IMR-90 (cell line): ENCODE measurements around the gene ORC5. TPM values are rescaled to one million over a fixed set of nuclear protein-coding genes. Genes with fewer than 3 reads are reported as not detected.

ENCODE experiments used
- ATAC-seq: fragments of 200-7000 bp; cut with Tn5 transposase; 2 replicates; pipeline ENCODE4 v1.9.1; 2020; ENCODE audit warnings: low read depth, mild to moderate bottlenecking, moderate library complexity
- BruUV-seq: library from RNA; stranded (reverse); fragments of 400-500 nt; replicated peaks from 2 replicates; lab custom pipeline; 2021; lab: Mats Ljungman, UMichigan
- CTCF ChIA-PET: fragments of 300-600 bp; formaldehyde crosslinking; extraction: SDS; loops from one replicate; lab custom pipeline; 2021; ENCODE audit warnings: antibody characterized with exemption; lab: Yijun Ruan, JAX
- POLR2A ChIA-PET: fragments of 300-600 bp; sonication (Branson Sonifier 250); formaldehyde crosslinking; loops from one replicate; lab custom pipeline; 2022; ENCODE audit warnings: antibody characterized with exemption; ENCODE audit not compliant: unreplicated experiment; lab: Charles Lee
- DNase-seq: peaks from one replicate; pipeline ENCODE4 v3.0.0; 2013
- H2AFZ ChIP-seq: replicated peaks from 2 replicates; pipeline ENCODE3; 2013; ENCODE audit warnings: low read length, mild to moderate bottlenecking; ENCODE audit not compliant: poor library complexity
- H2AK5ac ChIP-seq: 2 replicates; pipeline ENCODE4 v1.6.1; 2013; ENCODE audit warnings: low read depth, low read length, inconsistent platforms
- H2AK9ac ChIP-seq: replicated peaks from 2 replicates; pipeline ENCODE3; 2013; ENCODE audit warnings: mild to moderate bottlenecking, low read depth, low read length, moderate library complexity; ENCODE audit not compliant: poor library complexity
- H2BK120ac ChIP-seq: 2 replicates; pipeline ENCODE4 v1.6.1; 2013; ENCODE audit warnings: low read depth, low read length, inconsistent platforms
- H2BK15ac ChIP-seq: 3 replicates; pipeline ENCODE4 v1.6.1; 2013; ENCODE audit warnings: low read depth, low read length, inconsistent platforms
- H2BK20ac ChIP-seq: 2 replicates; pipeline ENCODE4 v1.6.1; 2013; ENCODE audit warnings: low read depth, mild to moderate bottlenecking, inconsistent platforms, low read length, moderate library complexity
- H2BK5ac ChIP-seq: 2 replicates; pipeline ENCODE4 v1.6.1; 2013; ENCODE audit warnings: mild to moderate bottlenecking, low read depth, low read length, inconsistent platforms; ENCODE audit not compliant: poor library complexity, severe bottlenecking
- H3K14ac ChIP-seq: replicated peaks from 2 replicates; pipeline ENCODE4 v1.6.1; 2013; ENCODE audit warnings: low read depth, low read length, inconsistent platforms
- H3K18ac ChIP-seq: 2 replicates; pipeline ENCODE4 v1.6.1; 2013; ENCODE audit warnings: low read depth, low read length, control low read depth
- H3K23ac ChIP-seq: 2 replicates; pipeline ENCODE4 v1.6.1; 2013; ENCODE audit warnings: low read depth, low read length, inconsistent platforms
- H3K27ac ChIP-seq: 2 replicates; pipeline ENCODE4 v1.5.1; 2013; ENCODE audit warnings: mild to moderate bottlenecking, control low read depth, low read length; ENCODE audit not compliant: insufficient read depth
- H3K27me3 ChIP-seq: 2 replicates; pipeline ENCODE4 v1.6.1; 2013; ENCODE audit warnings: low read length; ENCODE audit not compliant: control insufficient read depth, insufficient read depth
- H3K36me3 ChIP-seq: 2 replicates; pipeline ENCODE4 v1.6.1; 2013; ENCODE audit warnings: low read length, mixed read lengths; ENCODE audit not compliant: control insufficient read depth, insufficient read depth
- H3K4ac ChIP-seq: 2 replicates; pipeline ENCODE4 v1.6.1; 2013; ENCODE audit warnings: low read depth, low read length, inconsistent platforms
- H3K4me1 ChIP-seq: 2 replicates; pipeline ENCODE4 v1.6.1; 2013; ENCODE audit warnings: low read length, mixed read lengths; ENCODE audit not compliant: control insufficient read depth, insufficient read depth
- H3K4me2 ChIP-seq: 2 replicates; pipeline ENCODE4 v1.6.1; 2013; ENCODE audit warnings: low read depth, mild to moderate bottlenecking, control low read depth, low read length, moderate library complexity
- H3K4me3 ChIP-seq: 2 replicates; pipeline ENCODE4 v1.5.1; 2013; ENCODE audit warnings: low read depth, mild to moderate bottlenecking, control low read depth, low read length, moderate library complexity; ENCODE audit not compliant: insufficient read depth
- H3K56ac ChIP-seq: 2 replicates; pipeline ENCODE4 v1.6.1; 2013; ENCODE audit warnings: low read length, inconsistent platforms; ENCODE audit not compliant: insufficient read depth; ENCODE audit errors: extremely low read depth
- H3K79me1 ChIP-seq, 2 experiments: 2 replicates each; pipeline ENCODE4 v1.6.1; 2013; ENCODE audit warnings: low read length in 2 of 2, inconsistent platforms in 1 of 2, low read depth in 1 of 2
- H3K9ac ChIP-seq: 2 replicates; pipeline ENCODE4 v1.6.1; 2013; ENCODE audit warnings: low read depth, low read length, control low read depth
- H3K9me1 ChIP-seq: 2 replicates; pipeline ENCODE4 v1.6.1; 2013; ENCODE audit warnings: low read length, inconsistent platforms; ENCODE audit not compliant: insufficient read depth
- H3K9me3 ChIP-seq: 2 replicates; pipeline ENCODE4 v1.6.1; 2013; ENCODE audit warnings: low read length; ENCODE audit not compliant: control insufficient read depth, insufficient read depth
- H4K20me1 ChIP-seq: 2 replicates; pipeline ENCODE4 v1.6.1; 2013; ENCODE audit warnings: low read length, inconsistent platforms; ENCODE audit not compliant: insufficient read depth
- H4K5ac ChIP-seq: 2 replicates; pipeline ENCODE4 v1.6.1; 2013; ENCODE audit warnings: mild to moderate bottlenecking, low read depth, low read length, control low read depth
- H4K8ac ChIP-seq, 2 experiments: 2 replicates each; pipeline ENCODE4 v1.6.1; 2013; ENCODE audit warnings: low read depth in 2 of 2, low read length in 2 of 2, control low read depth in 1 of 2, inconsistent platforms in 1 of 2
- H4K91ac ChIP-seq: 2 replicates; pipeline ENCODE4 v1.6.1; 2013; ENCODE audit warnings: low read depth, low read length, inconsistent platforms; ENCODE audit not compliant: insufficient read depth
- BHLHE40 ChIP-seq: fragments of 150-350 bp; IDR thresholded peaks from 2 replicates; pipeline ENCODE4 v1.6.1; 2016; ENCODE audit warnings: mild to moderate bottlenecking, low read depth, low read length
- CEBPB ChIP-seq: IDR thresholded peaks from 2 replicates; pipeline ENCODE4 v1.6.1; 2012; ENCODE audit warnings: low read depth, low read length, improper control_type of control experiment
- CHD1 ChIP-seq: IDR thresholded peaks from 2 replicates; pipeline ENCODE4 v1.6.1; 2012; ENCODE audit warnings: low read depth, low read length, improper control_type of control experiment
- FOS ChIP-seq: fragments of 150-350 bp; IDR thresholded peaks from 2 replicates; pipeline ENCODE4 v1.6.1; 2016; ENCODE audit warnings: low read depth, low read length
- MAFK ChIP-seq: IDR thresholded peaks from 2 replicates; pipeline ENCODE4 v1.6.1; 2012; ENCODE audit warnings: low read depth, low read length, improper control_type of control experiment
- MXI1 ChIP-seq: IDR thresholded peaks from 2 replicates; pipeline ENCODE4 v1.6.1; 2012; ENCODE audit warnings: low read depth, mild to moderate bottlenecking, low read length, moderate library complexity, borderline replicate concordance
- NFE2L2 ChIP-seq: fragments of 150-350 bp; IDR thresholded peaks from 2 replicates; pipeline ENCODE4 v1.6.1; 2016; ENCODE audit warnings: low read depth, mild to moderate bottlenecking, low read length
- POLR2A ChIP-seq: IDR thresholded peaks from 2 replicates; pipeline ENCODE4 v1.6.1; 2012; ENCODE audit warnings: mild to moderate bottlenecking, low read depth, low read length
- RCOR1 ChIP-seq: IDR thresholded peaks from 2 replicates; pipeline ENCODE4 v1.6.1; 2012; ENCODE audit warnings: mild to moderate bottlenecking, low read length, improper control_type of control experiment; ENCODE audit not compliant: insufficient replicate concordance
- SMC3 ChIP-seq: fragments of 150-350 bp; IDR thresholded peaks from 2 replicates; pipeline ENCODE4 v1.6.1; 2016; ENCODE audit warnings: low read depth, mild to moderate bottlenecking, antibody characterized with exemption, low read length, moderate library complexity
- WGBS, 2 experiments: methylation state at CpG; one replicate each; pipeline versions ENCODE4 v1.1.5 to v1.1.7; 2013; ENCODE audit warnings: missing lambda C conversion rate in 2 of 2; ENCODE audit not compliant: insufficient read length in 1 of 2; ENCODE audit errors: extremely low coverage in 2 of 2; 5-methylcytosine and 5-hydroxymethylcytosine counted together
- dilution Hi-C: fragments of 300-500 bp; cut with HindIII; formaldehyde crosslinking; loops from one replicate; pipeline ENCODE4 v1.14.3; 2018; ENCODE audit warnings: low sequenced_read_pairs; ENCODE audit not compliant: unreplicated experiment
- in situ Hi-C: fragments of 300-500 bp; cut with MboI; formaldehyde crosslinking; loops from 3 replicates; pipeline ENCODE4 v1.14.3; 2019; ENCODE audit warnings: low sequenced_read_pairs, inconsistent platforms, mixed read lengths
- intact Hi-C: fragments of 100-400 bp; cut with micrococcal nuclease; formaldehyde crosslinking; loops from 2 replicates; pipeline ENCODE4 v1.10.0; 2022
- polyA plus RNA-seq, 3 experiments: library from polyadenylated mRNA; depleted of rRNA; stranded (reverse); fragments of >200 nt; gene quantifications; 2 replicates each; pipeline ENCODE4 v1.2.3, GENCODE V29; 2012; ENCODE audit warnings: low replicate concordance in 1 of 3
- total RNA-seq: library from RNA; depleted of rRNA; stranded (reverse); fragments of >200 nt; gene quantifications from 2 replicates; pipeline ENCODE4 v1.2.3, GENCODE V29; 2012
- TF ChIP-seq, protein P1 (sequence below): fragments of 150-350 bp; IDR thresholded peaks from 2 replicates; pipeline ENCODE4 v1.6.1; 2016; ENCODE audit warnings: low read depth, mild to moderate bottlenecking, low read length, moderate library complexity, borderline replicate concordance
- TF ChIP-seq, protein P2 (sequence below): fragments of 150-350 bp; IDR thresholded peaks from 2 replicates; pipeline ENCODE4 v1.6.1; 2017; ENCODE audit warnings: mild to moderate bottlenecking, antibody characterized with exemption, low read length, low read depth
- TF ChIP-seq, protein P3 (sequence below): conservative IDR thresholded peaks from 2 replicates; pipeline ENCODE4 v1.5.1; 2012; ENCODE audit warnings: mild to moderate bottlenecking, low read depth, low read length, improper control_type of control experiment

ORC5 gene
- total and polyA plus RNA-seq, 2 of the 4 experiments (the other 2 are of a cell fraction): 7.9 to 18.8 TPM

DNA sequence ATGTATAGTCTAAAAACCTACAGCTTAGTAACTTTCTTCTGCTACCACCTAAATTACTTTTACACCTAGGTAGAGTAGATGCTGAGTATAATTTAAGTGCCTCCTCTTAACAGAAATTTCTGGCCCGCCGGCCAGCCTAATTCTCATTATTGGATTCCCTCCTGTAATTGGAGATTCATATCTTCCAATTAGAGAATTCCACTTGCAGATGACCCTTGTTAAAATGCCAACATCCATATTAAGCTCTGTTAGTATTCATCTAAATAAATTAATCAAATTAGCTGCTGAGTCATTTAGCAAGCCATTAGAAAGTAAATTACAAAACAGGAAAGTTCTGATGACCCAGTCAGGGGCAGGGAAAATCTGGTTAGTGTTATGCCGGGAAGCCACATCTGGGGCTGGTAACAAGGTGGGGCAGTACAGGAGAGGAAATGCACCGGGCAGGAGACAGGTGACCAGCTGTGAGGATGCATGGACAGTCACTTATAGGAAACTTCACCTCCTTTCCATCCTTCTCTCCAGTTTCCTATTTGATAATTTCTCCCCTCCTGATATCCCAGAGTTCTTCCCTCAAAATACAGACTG is 82.8 kb downstream of the ORC5 start:
- Histone ChIP-seq H3K23ac (no peak overlapping the region), H3K9me3 (no peaks in the 10 kb centered on the region), H3K56ac (no peak overlapping the region), H2AK5ac (no peak overlapping the region), H4K5ac (no peak overlapping the region), H4K8ac (no peak overlapping the region), H2BK20ac (no peak overlapping the region), H3K9me1 (no peaks in the 10 kb centered on the region), H3K36me3 (peaks cover 6% of the 10 kb centered on the region), H3K27ac (no peak overlapping the region), H4K91ac (no peak overlapping the region), H3K14ac (no peak overlapping the region), H2BK5ac (no peak overlapping the region), H3K27me3 (no peaks in the 10 kb centered on the region), H3K18ac (no peak overlapping the region), H3K4me3 (no peak overlapping the region), H3K4ac (no peak overlapping the region), H3K4me2 (no peak overlapping the region), H2AK9ac (no peak overlapping the region), H4K20me1 (no peaks in the 10 kb centered on the region), H2AFZ (no peak overlapping the region), H2BK15ac (no peak overlapping the region), H3K9ac (no peak overlapping the region), H3K79me1 (no peaks in the 10 kb centered on the region), H2BK120ac (no peak overlapping the region), H3K4me1 (peaks cover 2% of the 10 kb centered on the region; the same call in 1 of the 2 replicates)
- BruUV-seq: no TSS peak
- DNase-seq: no peak
- no CpG with 5 or more reads among the region's 4 CpGs for WGBS, 2 experiments
- TF ChIP-seq CHD1: no peak
- TF ChIP-seq MAFK: no peak
- no peak for TF ChIP-seq FOS
- TF ChIP-seq NFE2L2: no peak
- TF ChIP-seq POLR2A: no peak
- TF ChIP-seq CEBPB: no peak
- TF ChIP-seq, protein P1, sequence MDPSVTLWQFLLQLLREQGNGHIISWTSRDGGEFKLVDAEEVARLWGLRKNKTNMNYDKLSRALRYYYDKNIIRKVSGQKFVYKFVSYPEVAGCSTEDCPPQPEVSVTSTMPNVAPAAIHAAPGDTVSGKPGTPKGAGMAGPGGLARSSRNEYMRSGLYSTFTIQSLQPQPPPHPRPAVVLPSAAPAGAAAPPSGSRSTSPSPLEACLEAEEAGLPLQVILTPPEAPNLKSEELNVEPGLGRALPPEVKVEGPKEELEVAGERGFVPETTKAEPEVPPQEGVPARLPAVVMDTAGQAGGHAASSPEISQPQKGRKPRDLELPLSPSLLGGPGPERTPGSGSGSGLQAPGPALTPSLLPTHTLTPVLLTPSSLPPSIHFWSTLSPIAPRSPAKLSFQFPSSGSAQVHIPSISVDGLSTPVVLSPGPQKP: no peak
- TF ChIP-seq, protein P2, sequence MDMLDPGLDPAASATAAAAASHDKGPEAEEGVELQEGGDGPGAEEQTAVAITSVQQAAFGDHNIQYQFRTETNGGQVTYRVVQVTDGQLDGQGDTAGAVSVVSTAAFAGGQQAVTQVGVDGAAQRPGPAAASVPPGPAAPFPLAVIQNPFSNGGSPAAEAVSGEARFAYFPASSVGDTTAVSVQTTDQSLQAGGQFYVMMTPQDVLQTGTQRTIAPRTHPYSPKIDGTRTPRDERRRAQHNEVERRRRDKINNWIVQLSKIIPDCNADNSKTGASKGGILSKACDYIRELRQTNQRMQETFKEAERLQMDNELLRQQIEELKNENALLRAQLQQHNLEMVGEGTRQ: no peak
- no peak for TF ChIP-seq BHLHE40
- no peak for TF ChIP-seq SMC3
- no peak for TF ChIP-seq RCOR1
- TF ChIP-seq, protein P3, sequence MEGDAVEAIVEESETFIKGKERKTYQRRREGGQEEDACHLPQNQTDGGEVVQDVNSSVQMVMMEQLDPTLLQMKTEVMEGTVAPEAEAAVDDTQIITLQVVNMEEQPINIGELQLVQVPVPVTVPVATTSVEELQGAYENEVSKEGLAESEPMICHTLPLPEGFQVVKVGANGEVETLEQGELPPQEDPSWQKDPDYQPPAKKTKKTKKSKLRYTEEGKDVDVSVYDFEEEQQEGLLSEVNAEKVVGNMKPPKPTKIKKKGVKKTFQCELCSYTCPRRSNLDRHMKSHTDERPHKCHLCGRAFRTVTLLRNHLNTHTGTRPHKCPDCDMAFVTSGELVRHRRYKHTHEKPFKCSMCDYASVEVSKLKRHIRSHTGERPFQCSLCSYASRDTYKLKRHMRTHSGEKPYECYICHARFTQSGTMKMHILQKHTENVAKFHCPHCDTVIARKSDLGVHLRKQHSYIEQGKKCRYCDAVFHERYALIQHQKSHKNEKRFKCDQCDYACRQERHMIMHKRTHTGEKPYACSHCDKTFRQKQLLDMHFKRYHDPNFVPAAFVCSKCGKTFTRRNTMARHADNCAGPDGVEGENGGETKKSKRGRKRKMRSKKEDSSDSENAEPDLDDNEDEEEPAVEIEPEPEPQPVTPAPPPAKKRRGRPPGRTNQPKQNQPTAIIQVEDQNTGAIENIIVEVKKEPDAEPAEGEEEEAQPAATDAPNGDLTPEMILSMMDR: no peak
- TF ChIP-seq MXI1: no peak
- in situ Hi-C loops: no loop called here
- ATAC-seq: no peak
- intact Hi-C loops: no loop called here
- dilution Hi-C loops: no loop called here
- POLR2A ChIA-PET: no interaction called here
- CTCF ChIA-PET: no interaction called here
